22Rv1 (cell line): ENCODE results near the gene MAST4.

Experiments
- CTCF ChIP-seq: fragments of 450-650 bp; IDR thresholded peaks from 2 replicates; pipeline ENCODE4 v1.5.1; 2017; ENCODE audit warnings: mild to moderate bottlenecking
- ZFX ChIP-seq: fragments of 450-650 bp; IDR thresholded peaks from 2 replicates; pipeline ENCODE4 v1.6.1; 2017; ENCODE audit warnings: antibody characterized with exemption, borderline replicate concordance

- TF ChIP-seq CTCF (no peak), ZFX (no peak)
Observed at GRCh38 chr5:66922881-66923280, 326.7 kb downstream of the MAST4 start.
